NCI-H1417 treated with DMSO at 0.1 percent for 48 hours (cell line): ENCODE data around the gene ESYT3.
A peak's percentile ranks its signal among the peaks of the same experiment; 100 is the strongest.
"Not testable (repeated sequence)": the region's sequence is repeated elsewhere in the genome, so short reads cannot be mapped to it uniquely, and the experiment has no call there.

Experiments used
- DNase-seq: peaks from one replicate; lab custom pipeline; 2025; lab: John Stamatoyannopoulos, UW

ESYT3 gene

GRCh38 chr3:138461246-138461645 is 26.8 kb downstream of the ESYT3 start:
- no peak for DNase-seq

GRCh38 chr3:138461896-138462295 is 27.5 kb downstream of the ESYT3 start:
- no peak for DNase-seq

GRCh38 chr3:138463724-138464490 is 29.5 kb downstream of the ESYT3 start:
- no peak for DNase-seq

GRCh38 chr3:138464491-138464860 is 30.1 kb downstream of the ESYT3 start:
- no peak for DNase-seq

GRCh38 chr3:138465451-138465850 is 31.0 kb downstream of the ESYT3 start:
- no peak for DNase-seq

GRCh38 chr3:138465925-138466324 is 31.5 kb downstream of the ESYT3 start:
- no peak for DNase-seq

- no peak for DNase-seq
Observed at GRCh38 chr3:138467931-138468330, 33.5 kb downstream of the ESYT3 start.

- no peak for DNase-seq
Observed at GRCh38 chr3:138468451-138468850, 34.0 kb downstream of the ESYT3 start.

GRCh38 chr3:138468886-138469285 is 34.5 kb downstream of the ESYT3 start:
- no peak for DNase-seq

GRCh38 chr3:138469874-138470273 is 35.5 kb downstream of the ESYT3 start:
- no peak for DNase-seq

GRCh38 chr3:138470687-138471086 is 36.3 kb downstream of the ESYT3 start:
- DNase-seq, result no peak

- DNase-seq, result no peak
Observed at GRCh38 chr3:138471481-138471880, 37.1 kb downstream of the ESYT3 start.

GRCh38 chr3:138472141-138472825 is 37.9 kb downstream of the ESYT3 start:
- DNase-seq, result no peak

GRCh38 chr3:138473391-138473790 is 39.0 kb downstream of the ESYT3 start:
- no peak for DNase-seq

- DNase-seq, result no peak
Observed at GRCh38 chr3:138474163-138474562, 39.7 kb downstream of the ESYT3 start.

- DNase-seq, result no peak
Observed at GRCh38 chr3:138476526-138476925, 42.1 kb downstream of the ESYT3 start.

- DNase-seq, result no peak
Observed at GRCh38 chr3:138477120-138477519, 42.7 kb downstream of the ESYT3 start.

GRCh38 chr3:138477801-138478200 is 43.4 kb downstream of the ESYT3 start:
- no peak for DNase-seq

GRCh38 chr3:138479438-138479863 is 45.0 kb downstream of the ESYT3 start:
- peak; percentile 7 for DNase-seq

- DNase-seq, result not testable (repeated sequence)
Observed at GRCh38 chr3:138484672-138485071, 50.3 kb downstream of the ESYT3 start.

GRCh38 chr3:138486580-138486979 is 52.2 kb downstream of the ESYT3 start:
- not testable (repeated sequence) for DNase-seq

- DNase-seq, result no peak
Observed at GRCh38 chr3:138491971-138492370, 57.6 kb downstream of the ESYT3 start.

GRCh38 chr3:138492980-138493675 is 58.7 kb downstream of the ESYT3 start:
- no peak for DNase-seq
